Activated CD4-positive, alpha-beta T cell treated with anti-CD3 and anti-CD28 coated beads for 48 hours (primary cell): ENCODE results near the gene DDAH1.

Experiments used
- DNase-seq: peaks from one replicate; pipeline ENCODE4 v3.0.0-alpha.2; 2020

Gene DDAH1

DNA sequence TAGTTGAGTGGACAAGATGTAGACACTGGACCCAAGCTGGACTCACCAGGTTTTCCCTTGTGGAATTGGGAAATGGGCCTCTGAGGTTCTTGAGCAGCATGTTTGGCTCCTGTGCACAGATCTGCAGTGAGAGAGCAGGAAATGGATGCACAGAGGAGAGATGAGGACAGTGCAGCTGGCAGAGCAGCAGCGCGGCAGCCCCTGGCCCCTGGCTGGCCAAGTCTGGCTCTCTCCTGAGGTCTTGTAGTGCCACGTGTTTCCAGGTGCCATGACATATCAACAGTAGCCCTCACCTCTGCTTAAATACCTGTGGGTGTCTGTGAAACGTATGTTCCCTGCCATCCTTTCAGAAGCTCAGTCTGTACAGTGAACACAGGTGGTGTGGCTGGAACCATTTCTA is 169.3 kb downstream of the DDAH1 start:
- DNase-seq, result no peak

GRCh38 chr1:85295006-85295431 is 169.9 kb downstream of the DDAH1 start:
- no peak for DNase-seq

DNA sequence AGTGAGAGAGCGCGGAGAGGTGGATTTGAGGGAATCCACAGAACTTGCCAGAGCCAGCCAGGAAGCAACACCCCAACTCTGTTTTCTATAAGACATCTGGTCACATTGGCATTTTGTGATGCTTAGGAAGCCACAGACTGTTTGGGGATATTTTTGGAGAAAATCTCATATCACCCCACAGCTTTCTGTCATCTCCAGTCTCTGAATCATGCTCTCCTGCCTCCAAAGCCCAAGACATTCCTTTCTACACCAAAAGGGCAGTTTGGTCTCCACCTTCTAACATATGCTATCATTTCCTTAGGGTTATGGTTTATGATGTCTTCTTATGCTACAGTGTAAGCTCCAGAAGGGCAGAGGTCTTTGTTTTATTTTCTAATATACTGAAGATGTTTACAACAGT is 174.1 kb downstream of the DDAH1 start:
- DNase-seq, result no peak

- DNase-seq, result no peak
These were observed 175.1 kb downstream of the DDAH1 start for GRCh38 chr1:85289848-85290335.

GRCh38 chr1:85289207-85289847 is 175.6 kb downstream of the DDAH1 start:
- peak; percentile 61 for DNase-seq

DNA sequence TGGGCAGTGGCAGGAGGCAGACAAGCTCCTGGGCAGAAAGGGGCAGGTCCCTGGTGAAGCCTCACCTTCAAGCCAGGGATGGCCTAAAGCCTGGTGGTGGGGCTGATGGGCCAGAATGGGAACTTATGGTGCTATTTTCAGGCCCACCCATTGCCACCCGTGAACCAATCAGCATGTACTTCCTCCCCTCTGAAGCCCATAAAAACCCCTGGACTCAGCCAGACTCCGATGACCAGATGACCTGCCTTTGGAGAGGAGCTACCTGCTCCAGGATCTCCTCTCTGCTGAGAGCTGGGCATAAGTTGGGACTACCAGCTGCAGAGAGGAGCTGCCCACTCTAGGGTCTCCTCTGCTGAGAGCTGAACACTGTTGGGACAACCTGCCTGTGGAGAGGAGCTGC is 180.8 kb downstream of the DDAH1 start:
- no peak for DNase-seq

GRCh38 chr1:85283475-85284199 is 181.3 kb downstream of the DDAH1 start:
- DNase-seq, result no peak

GRCh38 chr1:85282424-85282823 is 182.5 kb downstream of the DDAH1 start:
- DNase-seq, result no peak

DNA sequence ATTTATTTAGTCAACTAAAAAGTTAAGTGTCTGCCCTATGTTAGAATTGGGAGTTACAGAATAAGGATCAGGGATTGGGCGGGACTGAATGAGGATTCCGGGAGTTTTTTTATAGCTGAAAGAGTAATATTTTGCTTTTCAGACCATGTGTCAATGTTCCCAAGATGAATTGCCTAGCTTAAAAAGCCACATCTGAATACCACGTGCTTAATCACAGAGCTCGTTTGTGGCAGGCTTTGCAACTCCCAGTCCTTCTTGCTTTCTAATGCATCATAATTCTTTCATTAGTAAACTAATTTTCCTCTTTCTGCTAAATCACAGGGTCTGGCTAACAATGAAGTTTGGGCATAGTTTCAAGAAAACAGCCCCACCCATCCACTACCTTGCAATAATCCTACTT is 184.3 kb downstream of the DDAH1 start:
- no peak for DNase-seq

GRCh38 chr1:85279458-85280080 is 185.4 kb downstream of the DDAH1 start:
- no peak for DNase-seq

DNA sequence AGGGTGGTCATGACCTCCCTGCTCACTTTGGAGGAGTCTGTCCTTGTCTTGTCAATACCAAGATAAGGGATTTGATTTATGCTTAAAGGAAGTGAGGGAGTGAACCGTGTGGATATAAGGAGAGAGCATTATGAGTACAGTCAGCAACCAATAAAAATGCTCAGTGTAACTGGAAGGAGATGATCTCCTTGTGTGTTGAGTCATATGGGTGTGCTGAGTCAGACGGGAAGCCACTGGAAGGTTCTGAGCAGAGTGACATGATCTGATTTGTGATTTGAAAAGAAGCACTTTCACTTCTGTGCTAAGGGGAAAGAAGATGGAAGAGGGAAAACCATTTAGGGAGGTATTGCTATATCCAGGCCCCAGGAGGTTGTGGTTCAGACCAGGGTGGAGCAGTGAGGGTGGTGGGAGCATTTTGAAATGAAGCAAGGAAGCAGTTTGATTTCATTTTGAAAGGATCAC is 186.1 kb downstream of the DDAH1 start:
- peak; percentile 61 for DNase-seq

- no peak for DNase-seq
These were observed 187.2 kb downstream of the DDAH1 start for GRCh38 chr1:85277802-85278201.

GRCh38 chr1:85276978-85277639 is 187.8 kb downstream of the DDAH1 start:
- DNase-seq, result no peak

DNA sequence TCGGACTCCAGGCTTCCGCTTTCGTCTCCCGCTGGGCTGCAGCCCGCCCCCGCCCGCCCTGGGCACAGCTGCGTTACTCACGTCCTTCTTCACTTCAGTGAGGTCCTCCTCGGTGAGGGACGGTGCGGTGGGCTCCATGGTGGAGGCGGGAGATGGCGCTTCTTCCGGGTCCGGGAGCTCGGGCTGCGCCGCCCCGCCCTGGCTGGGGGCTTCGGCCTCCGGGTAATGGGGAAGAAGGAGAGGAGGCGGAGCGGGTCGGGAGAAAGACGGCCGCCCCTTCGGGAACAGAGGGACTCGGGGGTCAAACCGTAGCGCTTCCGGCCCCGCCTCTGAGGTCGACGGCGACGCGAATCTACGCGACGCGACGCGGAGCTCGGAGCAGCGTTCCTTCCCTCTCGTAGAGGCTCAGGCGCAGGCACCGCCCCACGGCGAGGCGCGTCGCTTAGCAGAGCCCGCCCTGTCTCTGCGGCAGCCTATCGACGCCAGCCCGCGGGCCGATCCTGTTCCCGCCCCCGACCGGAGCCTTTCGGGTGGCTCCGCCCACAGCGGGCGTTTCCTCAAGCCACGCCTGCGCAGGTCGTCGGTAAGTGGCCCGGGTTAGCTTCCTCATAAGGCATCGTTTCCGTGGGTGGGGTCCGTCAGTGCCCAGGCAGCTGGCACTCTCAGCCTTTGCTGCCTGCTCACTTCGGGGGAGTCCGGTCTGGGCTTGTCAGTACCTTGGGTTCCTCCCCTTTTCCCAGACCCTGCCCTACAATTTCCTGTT is 188.6 kb downstream of the DDAH1 start, which contains the start of gene BCL10:
TSS of gene BCL10 (minus strand) at position 418 of the 763 bp plus-strand sequence. CDS start at position 138, 280 bp downstream.
- peak; percentile 98 for DNase-seq

DNA sequence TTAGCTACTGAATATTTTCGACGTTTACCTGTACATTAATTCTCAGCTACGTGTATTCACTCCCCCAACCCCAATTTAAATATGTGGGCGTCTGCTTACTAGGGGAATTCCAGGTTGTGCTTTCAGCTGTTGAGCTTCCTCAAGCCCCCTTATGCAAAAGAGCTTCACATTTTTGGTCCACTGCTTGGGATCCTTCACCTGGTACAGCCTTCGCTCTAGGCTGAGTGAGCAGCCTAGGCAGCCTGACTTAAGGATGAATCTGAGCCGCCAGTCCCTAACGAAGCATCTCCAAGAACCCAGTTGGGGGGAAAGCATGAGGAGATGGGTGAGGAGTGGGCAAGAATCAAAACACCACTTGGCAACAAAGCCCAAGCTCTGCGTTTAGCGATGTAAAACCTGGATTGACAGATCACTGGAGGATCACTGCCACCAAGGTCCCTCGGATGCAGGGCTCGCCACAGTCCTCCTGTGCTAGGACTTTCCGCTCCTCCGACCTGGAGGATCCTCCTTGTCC is 189.2 kb downstream of the DDAH1 start:
- DNase-seq, result no peak

DNA sequence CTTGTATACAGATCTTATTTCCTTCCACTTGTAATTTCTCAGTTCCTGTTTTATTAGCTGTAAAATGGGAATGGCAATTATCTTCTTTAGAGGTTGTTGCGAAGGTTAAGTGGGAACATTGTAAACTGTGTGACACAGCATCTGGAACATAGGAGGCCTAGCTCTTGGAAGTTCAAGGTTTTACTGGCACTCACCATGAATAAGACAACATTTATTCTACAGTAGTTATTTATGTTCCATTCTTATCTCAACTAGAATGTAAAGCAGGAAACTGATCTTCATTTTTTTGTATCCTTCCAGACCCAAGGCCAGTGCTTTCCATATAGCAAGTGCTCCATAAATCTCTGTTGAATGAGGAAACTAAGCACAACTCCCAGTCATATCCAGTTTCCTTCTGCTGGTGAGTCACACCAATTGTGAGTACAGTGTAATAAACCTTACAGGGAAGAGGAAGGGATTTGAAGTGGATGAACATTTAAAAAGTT is 189.9 kb downstream of the DDAH1 start:
- no peak for DNase-seq

GRCh38 chr1:85273397-85273796 is 191.6 kb downstream of the DDAH1 start:
- no peak for DNase-seq

DNA sequence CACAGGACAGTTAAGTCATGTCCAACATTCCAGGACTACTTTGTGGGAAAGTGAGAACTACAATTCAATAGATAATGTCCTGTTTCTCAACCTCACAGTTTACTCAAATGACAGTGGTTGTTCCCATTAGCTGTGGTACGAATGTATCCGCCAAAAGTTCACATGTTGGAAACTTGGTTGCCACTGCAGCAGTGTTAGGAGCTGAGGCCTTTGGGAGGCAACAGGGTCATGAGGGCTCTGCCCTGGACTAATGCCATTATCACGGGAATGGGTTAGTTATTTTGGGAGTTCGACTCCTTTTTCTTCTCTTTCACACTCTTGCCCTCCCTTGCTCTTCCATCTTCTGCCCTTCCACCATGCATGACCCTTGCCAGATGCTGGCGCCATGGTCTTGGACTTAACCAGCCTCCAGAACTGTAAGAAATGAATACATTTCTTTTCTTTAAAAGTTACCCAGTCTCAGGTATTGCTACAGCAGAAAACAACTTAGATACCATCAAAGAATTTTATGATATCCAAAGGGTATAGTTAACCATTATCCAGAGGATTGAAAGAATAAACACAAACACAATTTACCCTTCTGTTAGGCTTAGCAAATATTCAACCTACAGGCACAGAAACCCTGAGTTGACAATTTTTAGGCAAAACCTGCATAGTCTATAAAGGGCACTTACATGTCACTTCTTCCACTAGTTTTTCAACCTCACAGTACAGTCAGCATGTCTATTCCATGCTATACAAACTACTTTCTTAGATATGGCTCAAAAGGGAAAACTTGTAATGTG is 196.0 kb downstream of the DDAH1 start:
- DNase-seq, result no peak
